ENCODE results near the gene SPAG9.
A peak's percentile ranks its signal among the peaks of the same experiment; 100 is the strongest.

Gene SPAG9

GRCh38 chr17:50934672-50935220 lies 185.9 kb downstream of the SPAG9 start:
- no peak for DNase-seq

GRCh38 chr17:50934161-50934560 lies 186.5 kb downstream of the SPAG9 start:
- DNase-seq = no peak

- DNase-seq = peak; percentile 27
Measured at GRCh38 chr17:50931144-50931908, 189.3 kb downstream of the SPAG9 start.

GRCh38 chr17:50928646-50929045 lies 192.0 kb downstream of the SPAG9 start:
- no peak for DNase-seq

- no peak for DNase-seq
Measured at GRCh38 chr17:50927287-50927686, 193.4 kb downstream of the SPAG9 start.

- no peak for DNase-seq
Measured at GRCh38 chr17:50926523-50926922, 194.1 kb downstream of the SPAG9 start.

- no peak for DNase-seq
Measured at GRCh38 chr17:50925296-50925891, 195.3 kb downstream of the SPAG9 start.

GRCh38 chr17:50924800-50925199 lies 195.9 kb downstream of the SPAG9 start:
- DNase-seq = no peak

- no peak for DNase-seq
Measured at GRCh38 chr17:50924300-50924699, 196.4 kb downstream of the SPAG9 start.

GRCh38 chr17:50923611-50924010 lies 197.1 kb downstream of the SPAG9 start:
- DNase-seq = no peak

- no peak for DNase-seq
Measured at GRCh38 chr17:50922721-50923405, 197.8 kb downstream of the SPAG9 start.

GRCh38 chr17:50922107-50922506 lies 198.6 kb downstream of the SPAG9 start:
- DNase-seq = no peak

- DNase-seq = no peak
Measured at GRCh38 chr17:50920891-50921586, 199.6 kb downstream of the SPAG9 start.

GRCh38 chr17:50920041-50920410 lies 200.6 kb downstream of the SPAG9 start:
- no peak for DNase-seq

- peak; percentile 86 for DNase-seq
Measured at GRCh38 chr17:50919321-50920040, 201.2 kb downstream of the SPAG9 start.

GRCh38 chr17:50918933-50919296 lies 201.8 kb downstream of the SPAG9 start:
- DNase-seq = peak; percentile 28

- no peak for DNase-seq
Measured at GRCh38 chr17:50918071-50918932, 202.4 kb downstream of the SPAG9 start.

GRCh38 chr17:50917418-50917743 lies 203.3 kb downstream of the SPAG9 start:
- no peak for DNase-seq

- no peak for DNase-seq
Measured at GRCh38 chr17:50916708-50917417, 203.8 kb downstream of the SPAG9 start.

- DNase-seq = no peak
Measured at GRCh38 chr17:50916026-50916707, 204.5 kb downstream of the SPAG9 start.

Data from effector CD4-positive, alpha-beta T cell (primary cell).